Activated B cell treated with CpG ODN at 0.5 μM for 24 hours (primary cell): Measurements from ENCODE around the gene RHOT2. TPM values are rescaled to one million over a fixed set of nuclear protein-coding genes. Genes with fewer than 3 reads are reported as not detected.

ENCODE experiments used
- ATAC-seq: fragments of 200-7000 bp; cut with Tn5 transposase; one replicate; pipeline ENCODE4 v1.10.0; 2021; ENCODE audit warnings: low read depth, mild to moderate bottlenecking, moderate library complexity
- CTCF ChIA-PET: fragments of 350-600 bp; sonication (Branson Sonifier 250); formaldehyde crosslinking; loops from one replicate; lab custom pipeline; 2021; ENCODE audit warnings: antibody characterized with exemption; lab: Charles Lee
- POLR2A ChIA-PET: fragments of 350-600 bp; sonication (Branson Sonifier 250); formaldehyde crosslinking; loops from one replicate; lab custom pipeline; 2021; ENCODE audit warnings: antibody characterized with exemption; lab: Charles Lee
- DNase-seq: peaks from one replicate; pipeline ENCODE4 v3.0.0; 2022
- H3K27ac Mint-ChIP-seq: one replicate; pipeline ENCODE4 v1.8.0; 2020; ENCODE audit warnings: mixed read lengths
- H3K27me3 Mint-ChIP-seq: one replicate; pipeline ENCODE4 v1.8.0; 2021; ENCODE audit warnings: mixed read lengths
- H3K36me3 Mint-ChIP-seq: one replicate; pipeline ENCODE4 v1.8.0; 2021; ENCODE audit warnings: low read depth, mixed read lengths
- H3K4me1 Mint-ChIP-seq: one replicate; pipeline ENCODE4 v1.8.0; 2021; ENCODE audit warnings: mixed read lengths
- H3K4me3 Mint-ChIP-seq: one replicate; pipeline ENCODE4 v1.8.0; 2020; ENCODE audit warnings: mild to moderate bottlenecking, mixed read lengths
- H3K9me3 Mint-ChIP-seq: one replicate; pipeline ENCODE4 v1.8.0; 2020; ENCODE audit warnings: mixed read lengths
- intact Hi-C: fragments of 100-400 bp; cut with micrococcal nuclease; formaldehyde crosslinking; loops from one replicate; pipeline ENCODE4 v1.15.1; 2024
- total RNA-seq: library from RNA; stranded (reverse); gene quantifications from 2 replicates; pipeline ENCODE4 v1.2.3, GENCODE V29; 2022
- TF ChIP-seq, protein P1 (sequence below): fragments of 200-600 bp; IDR thresholded peaks from one replicate; pipeline ENCODE4 v1.8.0; 2022; ENCODE audit warnings: antibody characterized with exemption, mild to moderate bottlenecking

Gene RHOT2
- total RNA-seq, 1 donor from 2014 or later = 170 TPM

DNA sequence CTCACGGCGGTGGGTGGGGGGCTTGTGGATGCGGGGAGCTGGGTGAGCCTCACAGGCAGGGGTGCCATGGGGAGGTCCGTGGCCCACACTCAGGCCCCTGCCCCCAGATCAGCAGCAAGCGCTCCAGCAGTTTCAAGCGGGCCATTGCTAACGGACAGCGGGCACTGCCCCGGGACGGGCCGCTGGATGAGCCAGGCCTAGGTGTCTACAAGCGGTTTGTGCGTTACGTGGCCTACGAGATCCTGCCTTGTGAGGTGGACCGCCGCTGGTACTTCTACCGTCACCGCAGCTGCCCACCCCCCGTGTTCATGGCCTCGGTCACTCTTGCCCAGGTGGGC lies 8.6 kb downstream of the RHOT2 start:
- TF ChIP-seq, protein P1, sequence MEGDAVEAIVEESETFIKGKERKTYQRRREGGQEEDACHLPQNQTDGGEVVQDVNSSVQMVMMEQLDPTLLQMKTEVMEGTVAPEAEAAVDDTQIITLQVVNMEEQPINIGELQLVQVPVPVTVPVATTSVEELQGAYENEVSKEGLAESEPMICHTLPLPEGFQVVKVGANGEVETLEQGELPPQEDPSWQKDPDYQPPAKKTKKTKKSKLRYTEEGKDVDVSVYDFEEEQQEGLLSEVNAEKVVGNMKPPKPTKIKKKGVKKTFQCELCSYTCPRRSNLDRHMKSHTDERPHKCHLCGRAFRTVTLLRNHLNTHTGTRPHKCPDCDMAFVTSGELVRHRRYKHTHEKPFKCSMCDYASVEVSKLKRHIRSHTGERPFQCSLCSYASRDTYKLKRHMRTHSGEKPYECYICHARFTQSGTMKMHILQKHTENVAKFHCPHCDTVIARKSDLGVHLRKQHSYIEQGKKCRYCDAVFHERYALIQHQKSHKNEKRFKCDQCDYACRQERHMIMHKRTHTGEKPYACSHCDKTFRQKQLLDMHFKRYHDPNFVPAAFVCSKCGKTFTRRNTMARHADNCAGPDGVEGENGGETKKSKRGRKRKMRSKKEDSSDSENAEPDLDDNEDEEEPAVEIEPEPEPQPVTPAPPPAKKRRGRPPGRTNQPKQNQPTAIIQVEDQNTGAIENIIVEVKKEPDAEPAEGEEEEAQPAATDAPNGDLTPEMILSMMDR = no peak
- H3K4me1 Mint-ChIP-seq = peaks cover 22% of the 10 kb centered on the region
- H3K27ac Mint-ChIP-seq = no peak overlapping the region
- no peak overlapping the region for H3K4me3 Mint-ChIP-seq
- DNase-seq (no peak), ATAC-seq (no peak)
- H3K9me3 Mint-ChIP-seq = no peaks in the 10 kb centered on the region
- intact Hi-C loops = no loop called here
- CTCF ChIA-PET = no interaction called here
- peaks cover 9% of the 10 kb centered on the region for H3K27me3 Mint-ChIP-seq
- POLR2A ChIA-PET = interaction anchor here (0.6 to 2.4 kb wide), 4 partner anchors 9 to 130 kb away, joined by 3 to 12 read pairs (median 4); partner anchors contain the start of genes RHOT2 and WDR24
- H3K36me3 Mint-ChIP-seq = peaks cover 25% of the 10 kb centered on the region

- Mint-ChIP-seq H3K27me3 (peaks cover 9% of the 10 kb centered on the region), H3K9me3 (no peaks in the 10 kb centered on the region), H3K4me3 (no peak overlapping the region), H3K36me3 (peaks cover 25% of the 10 kb centered on the region), H3K27ac (no peak overlapping the region), H3K4me1 (peaks cover 26% of the 10 kb centered on the region)
- ATAC-seq = no peak
- ChIA-PET CTCF (no interaction called here), POLR2A (interaction anchor here (1.1 to 2.4 kb wide), 2 partner anchors 9 to 13 kb away, joined by 4 to 12 read pairs; partner anchors contain the start of genes RHOT2 and WDR24)
- intact Hi-C loops = no loop called here
- TF ChIP-seq, protein P1 = no peak
- no peak for DNase-seq
Measured at GRCh38 chr16:676913-677312, 9.0 kb downstream of the RHOT2 start.

GRCh38 chr16:677316-678190 lies 9.6 kb downstream of the RHOT2 start:
- H3K9me3 Mint-ChIP-seq = no peaks in the 10 kb centered on the region
- H3K27me3 Mint-ChIP-seq = peaks cover 9% of the 10 kb centered on the region
- no peak for ATAC-seq
- intact Hi-C loops = loop anchor here (2.0 kb wide), 1 partner anchor 17 kb away; no protein-coding TSS in a partner anchor
- peaks cover 32% of the 10 kb centered on the region for H3K4me1 Mint-ChIP-seq
- TF ChIP-seq, protein P1 = no peak
- no peak overlapping the region for H3K4me3 Mint-ChIP-seq
- POLR2A ChIA-PET = no interaction called here
- CTCF ChIA-PET = interaction anchor here (1.2 kb wide), 1 partner anchor 10 kb away, joined by 3 read pairs; the partner anchor contains the start of gene RHOT2
- no peak overlapping the region for H3K27ac Mint-ChIP-seq
- DNase-seq = no peak
- H3K36me3 Mint-ChIP-seq = peaks cover 27% of the 10 kb centered on the region

DNA sequence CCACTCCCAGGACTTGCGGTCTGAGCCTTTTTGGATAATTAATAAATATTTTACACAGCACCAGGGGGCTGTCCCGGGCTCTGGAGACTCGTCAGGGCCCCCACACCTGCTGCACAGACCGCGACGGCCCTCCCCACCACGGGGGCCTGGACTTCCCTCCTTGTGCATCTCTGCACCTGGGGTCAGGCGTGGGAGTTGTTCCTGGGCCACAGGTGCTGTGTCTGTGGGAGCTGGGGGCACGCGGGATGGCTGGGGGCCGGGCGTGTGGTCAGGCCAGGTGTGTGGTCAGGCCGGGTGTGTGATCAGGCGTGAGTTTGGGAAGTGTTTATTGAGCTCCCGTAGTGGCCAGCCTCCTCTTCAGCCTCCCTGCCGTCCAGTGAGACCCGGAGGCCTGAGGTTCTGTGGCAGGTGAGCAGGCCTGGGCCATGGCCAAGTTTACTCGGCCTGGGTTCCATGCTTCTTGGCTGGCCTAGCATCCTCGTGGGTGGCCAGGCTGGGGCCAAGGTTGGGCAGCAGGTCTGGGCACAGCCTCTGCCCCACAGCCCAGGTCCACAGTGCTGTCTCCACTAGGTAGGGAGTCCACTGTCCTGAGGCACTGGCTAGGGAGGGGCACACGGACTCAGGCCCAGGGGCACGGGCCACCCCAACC lies 10.4 kb downstream of the RHOT2 start:
- ATAC-seq (no peak), DNase-seq (no peak)
- TF ChIP-seq, protein P1 = no peak
- CTCF ChIA-PET = interaction anchor here (1.2 kb wide), 1 partner anchor 11 kb away, joined by 3 read pairs; the partner anchor contains the start of gene RHOT2
- Mint-ChIP-seq H3K4me1 (peaks cover 39% of the 10 kb centered on the region), H3K27ac (no peak overlapping the region), H3K36me3 (peaks cover 25% of the 10 kb centered on the region), H3K27me3 (peaks cover 9% of the 10 kb centered on the region), H3K4me3 (no peak overlapping the region), H3K9me3 (no peaks in the 10 kb centered on the region)
- intact Hi-C loops = loop anchor here (2.0 kb wide), 1 partner anchor 18 kb away; no protein-coding TSS in a partner anchor
- POLR2A ChIA-PET = interaction anchor here (3.9 to 4.5 kb wide), 2 partner anchors 9 to 12 kb away, joined by 31 to 41 read pairs; partner anchors contain the start of genes RHOT2 and WDR24
